BE2C (cell line): ENCODE measurements around the gene KCNE1.

Experiments used
- DNase-seq: peaks from one replicate; pipeline ENCODE4 v3.0.0-alpha.2; 2020
- H3K27me3 ChIP-seq: fragments of 250-450 bp; sonication (Bioruptor Pico); 2 replicates; pipeline ENCODE4 v1.5.1; 2020; ENCODE audit warnings: mild to moderate bottlenecking
- H3K36me3 ChIP-seq: fragments of 250-450 bp; sonication (Bioruptor Pico); 2 replicates; pipeline ENCODE4 v1.5.1; 2020; ENCODE audit warnings: mild to moderate bottlenecking
- H3K4me1 ChIP-seq: fragments of 250-450 bp; sonication (Bioruptor Pico); 2 replicates; pipeline ENCODE4 v1.5.1; 2020
- H3K4me3 ChIP-seq: 2 replicates; pipeline ENCODE4 v1.5.1; 2011; ENCODE audit warnings: low read depth, low read length
- H3K9me3 ChIP-seq: fragments of 250-450 bp; sonication (Bioruptor Pico); 2 replicates; pipeline ENCODE4 v1.5.1; 2020
- CTCF ChIP-seq: IDR thresholded peaks from 2 replicates; pipeline ENCODE4 v1.5.1; 2012; ENCODE audit warnings: mild to moderate bottlenecking, low read depth, low read length

The KCNE1 gene

GRCh38 chr21:34523019-34523555, 11.1 kb upstream of the KCNE1 start:
- Histone ChIP-seq H3K4me1 (no peaks in the 10 kb centered on the region), H3K36me3 (no peaks in the 10 kb centered on the region; the same call in 1 of the 2 replicates), H3K4me3 (no peak overlapping the region), H3K27me3 (no peaks in the 10 kb centered on the region), H3K9me3 (no peaks in the 10 kb centered on the region)
- no peak for DNase-seq
- TF ChIP-seq CTCF = no peak

GRCh38 chr21:34522284-34522683, 10.3 kb upstream of the KCNE1 start:
- Histone ChIP-seq H3K27me3 (no peaks in the 10 kb centered on the region), H3K36me3 (no peaks in the 10 kb centered on the region; the same call in 1 of the 2 replicates), H3K4me3 (no peak overlapping the region), H3K4me1 (no peaks in the 10 kb centered on the region), H3K9me3 (no peaks in the 10 kb centered on the region)
- no peak for DNase-seq
- TF ChIP-seq CTCF = no peak

GRCh38 chr21:34521561-34521960, 9.6 kb upstream of the KCNE1 start:
- Histone ChIP-seq H3K27me3 (no peaks in the 10 kb centered on the region), H3K9me3 (no peaks in the 10 kb centered on the region), H3K36me3 (no peaks in the 10 kb centered on the region; the same call in 1 of the 2 replicates), H3K4me1 (no peaks in the 10 kb centered on the region), H3K4me3 (no peak overlapping the region)
- DNase-seq = no peak
- no peak for TF ChIP-seq CTCF

- Histone ChIP-seq H3K9me3 (no peaks in the 10 kb centered on the region), H3K4me3 (no peak overlapping the region), H3K27me3 (no peaks in the 10 kb centered on the region), H3K4me1 (no peaks in the 10 kb centered on the region), H3K36me3 (no peaks in the 10 kb centered on the region; the same call in 1 of the 2 replicates)
- DNase-seq = no peak
- no peak for TF ChIP-seq CTCF
These were observed 8.9 kb upstream of the KCNE1 start for GRCh38 chr21:34520764-34521508.

- no peaks in the 10 kb centered on the region for H3K9me3 ChIP-seq
- no peaks in the 10 kb centered on the region for H3K27me3 ChIP-seq
- H3K4me1 ChIP-seq = no peaks in the 10 kb centered on the region
- no peak for DNase-seq
- no peak for TF ChIP-seq CTCF
- no peaks in the 10 kb centered on the region; the same call in 1 of the 2 replicates for H3K36me3 ChIP-seq
- H3K4me3 ChIP-seq = no peak overlapping the region
These were observed 8.3 kb upstream of the KCNE1 start for GRCh38 chr21:34520281-34520680.

GRCh38 chr21:34519694-34520093, 7.7 kb upstream of the KCNE1 start:
- H3K4me3 ChIP-seq = no peak overlapping the region
- no peak for TF ChIP-seq CTCF
- no peaks in the 10 kb centered on the region for H3K27me3 ChIP-seq
- H3K36me3 ChIP-seq = no peaks in the 10 kb centered on the region; the same call in 1 of the 2 replicates
- no peak for DNase-seq
- H3K9me3 ChIP-seq = no peaks in the 10 kb centered on the region
- H3K4me1 ChIP-seq = no peaks in the 10 kb centered on the region
